GM12878 (cell line): ENCODE measurements around the gene GCSAM. TPM values are rescaled to one million over a fixed set of nuclear protein-coding genes. Genes with fewer than 3 reads are reported as not detected.
A peak's percentile ranks its signal among the peaks of the same experiment; 100 is the strongest.

Experiments
- ATF2 ChIP-seq: IDR thresholded peaks from 2 replicates; pipeline ENCODE4 v1.6.1; 2012; ENCODE audit warnings: low read length, inconsistent platforms
- CEBPB ChIP-seq, 2 experiments: fragments of 150-350 bp in 1 of 2; IDR thresholded peaks; 2 replicates each; pipeline ENCODE4 v1.6.1; 2012 to 2014; ENCODE audit warnings: low read depth in 2 of 2, low read length in 2 of 2, borderline replicate concordance in 1 of 2, inconsistent platforms in 1 of 2
- CREB1 ChIP-seq: IDR thresholded peaks from 2 replicates; pipeline ENCODE4 v1.6.1; 2012; ENCODE audit warnings: low read depth, mild to moderate bottlenecking, inconsistent platforms
- EGR1 ChIP-seq, 2 experiments: IDR thresholded peaks; 1 replicate in 1 of 2; 2 replicates in 1 of 2; pipeline ENCODE4 v1.6.1; 2011 to 2012; ENCODE audit warnings: low read depth in 2 of 2, low read length in 2 of 2, borderline replicate concordance in 1 of 2, mild to moderate bottlenecking in 1 of 2, moderate library complexity in 1 of 2
- FOXK2 ChIP-seq: fragments of 450-650 bp; IDR thresholded peaks from 2 replicates; pipeline ENCODE4 v1.6.1; 2017; ENCODE audit warnings: mild to moderate bottlenecking, moderate library complexity
- HCFC1 ChIP-seq: fragments of 150-350 bp; IDR thresholded peaks from 2 replicates; pipeline ENCODE4 v1.6.1; 2014; ENCODE audit warnings: low read length
- IKZF1 ChIP-seq: fragments of 450-650 bp; conservative IDR thresholded peaks from 2 replicates; pipeline ENCODE4 v1.6.1; 2017; ENCODE audit warnings: antibody characterized with exemption, mild to moderate bottlenecking
- IKZF2 ChIP-seq, 2 experiments: fragments of 450-650 bp; IDR thresholded peaks; 2 replicates each; pipeline ENCODE4 v1.6.1; 2017; ENCODE audit warnings: mild to moderate bottlenecking in 2 of 2, moderate library complexity in 2 of 2
- KAT2A ChIP-seq: conservative IDR thresholded peaks from 2 replicates; pipeline ENCODE4 v1.6.1; 2011; ENCODE audit warnings: low read depth, low read length; ENCODE audit not compliant: control insufficient read depth
- KDM1A ChIP-seq: fragments of 200-600 bp; sonication (generic); IDR thresholded peaks from 2 replicates; pipeline ENCODE4 v1.6.1; 2016; ENCODE audit warnings: borderline replicate concordance
- MEF2B ChIP-seq: fragments of 450-650 bp; IDR thresholded peaks from 2 replicates; pipeline ENCODE4 v1.6.1; 2018; ENCODE audit warnings: mild to moderate bottlenecking, moderate library complexity; ENCODE audit not compliant: partially characterized antibody, poor library complexity, severe bottlenecking
- MTA3 ChIP-seq: IDR thresholded peaks from 2 replicates; pipeline ENCODE4 v1.6.1; 2012; ENCODE audit warnings: low read length, inconsistent platforms, borderline replicate concordance
- MYB ChIP-seq: fragments of 150-350 bp; IDR thresholded peaks from 2 replicates; pipeline ENCODE4 v1.6.1; 2014; ENCODE audit warnings: mild to moderate bottlenecking, low read depth, low read length, borderline replicate concordance
- MYC ChIP-seq: IDR thresholded peaks from 2 replicates; pipeline ENCODE4 v1.6.1; 2011; ENCODE audit warnings: mild to moderate bottlenecking, low read length, moderate library complexity, inconsistent platforms; ENCODE audit not compliant: insufficient read depth, insufficient replicate concordance, insufficient read length, severe bottlenecking
- NBN ChIP-seq: fragments of 450-650 bp; IDR thresholded peaks from 2 replicates; pipeline ENCODE4 v1.6.1; 2016
- NFIC ChIP-seq: IDR thresholded peaks from 2 replicates; pipeline ENCODE4 v1.6.1; 2012; ENCODE audit warnings: low read depth, mild to moderate bottlenecking, inconsistent platforms, low read length, moderate library complexity
- NFYA ChIP-seq: IDR thresholded peaks from 2 replicates; pipeline ENCODE4 v1.6.1; 2011; ENCODE audit warnings: low read depth, mild to moderate bottlenecking, low read length, improper control_type of control experiment, borderline replicate concordance
- NFYB ChIP-seq: IDR thresholded peaks from 2 replicates; pipeline ENCODE4 v1.6.1; 2011; ENCODE audit warnings: low read depth, mild to moderate bottlenecking, low read length, improper control_type of control experiment, moderate library complexity; ENCODE audit not compliant: insufficient read depth
- NKRF ChIP-seq: fragments of 450-650 bp; conservative IDR thresholded peaks from 2 replicates; pipeline ENCODE4 v1.6.1; 2017; ENCODE audit warnings: mild to moderate bottlenecking, moderate library complexity
- NRF1 ChIP-seq: conservative IDR thresholded peaks from 2 replicates; pipeline ENCODE4 v1.6.1; 2011; ENCODE audit warnings: mild to moderate bottlenecking, low read depth, low read length, improper control_type of control experiment
- PBX3 ChIP-seq: IDR thresholded peaks from 2 replicates; pipeline ENCODE4 v1.6.1; 2011; ENCODE audit warnings: mild to moderate bottlenecking, low read depth, low read length, moderate library complexity; ENCODE audit not compliant: insufficient replicate concordance
- POU2F2 ChIP-seq: IDR thresholded peaks from 3 replicates; pipeline ENCODE4 v1.6.1; 2011; ENCODE audit warnings: low read depth, mild to moderate bottlenecking, low read length, borderline replicate concordance
- TCF12 ChIP-seq: IDR thresholded peaks from 2 replicates; pipeline ENCODE4 v1.6.1; 2011; ENCODE audit warnings: low read depth, mild to moderate bottlenecking, low read length
- ZNF217 ChIP-seq: fragments of 450-650 bp; IDR thresholded peaks from 2 replicates; pipeline ENCODE4 v1.6.1; 2017; ENCODE audit warnings: antibody characterized with exemption, mild to moderate bottlenecking
- ZNF384 ChIP-seq: IDR thresholded peaks from 2 replicates; pipeline ENCODE4 v1.6.1; 2012; ENCODE audit warnings: low read depth, mild to moderate bottlenecking, low read length, improper control_type of control experiment, borderline replicate concordance
- polyA plus RNA-seq, 11 experiments: library from polyadenylated mRNA; depleted of rRNA in 4 of 11; unstranded in 6 of 11; stranded (reverse) in 5 of 11; fragments of >200 nt; fragmentation: Nextera tagmentation in 4 of 11; fragmentation: Illumina TruSeq in 1 of 11; extraction: Ambion mirVana in 4 of 11; extraction: Trizol in 1 of 11; gene quantifications; 1 replicate in 1 of 11; 2 replicates in 10 of 11; pipeline versions ENCODE4 v1.2.1 to v1.2.3, GENCODE V29; 2011 to 2016; ENCODE audit warnings: inconsistent platforms in 2 of 11, missing spikeins in 2 of 11, low read depth in 1 of 11
- total RNA-seq, 4 experiments: library from RNA; depleted of rRNA in 3 of 4; stranded (reverse); fragments of >200 nt in 3 of 4; fragmentation: Illumina TruSeq in 1 of 4; extraction: Trizol in 1 of 4; gene quantifications; 2 replicates each; pipeline versions ENCODE4 v1.2.1 to v1.2.3, GENCODE V29; 2013 to 2021

GCSAM gene
- total and polyA plus RNA-seq, 10 of the 15 experiments (the other 5 are each of a cell fraction or from before 2014, with no cell fraction given): 81.5 to 407 (median 107) TPM

DNA sequence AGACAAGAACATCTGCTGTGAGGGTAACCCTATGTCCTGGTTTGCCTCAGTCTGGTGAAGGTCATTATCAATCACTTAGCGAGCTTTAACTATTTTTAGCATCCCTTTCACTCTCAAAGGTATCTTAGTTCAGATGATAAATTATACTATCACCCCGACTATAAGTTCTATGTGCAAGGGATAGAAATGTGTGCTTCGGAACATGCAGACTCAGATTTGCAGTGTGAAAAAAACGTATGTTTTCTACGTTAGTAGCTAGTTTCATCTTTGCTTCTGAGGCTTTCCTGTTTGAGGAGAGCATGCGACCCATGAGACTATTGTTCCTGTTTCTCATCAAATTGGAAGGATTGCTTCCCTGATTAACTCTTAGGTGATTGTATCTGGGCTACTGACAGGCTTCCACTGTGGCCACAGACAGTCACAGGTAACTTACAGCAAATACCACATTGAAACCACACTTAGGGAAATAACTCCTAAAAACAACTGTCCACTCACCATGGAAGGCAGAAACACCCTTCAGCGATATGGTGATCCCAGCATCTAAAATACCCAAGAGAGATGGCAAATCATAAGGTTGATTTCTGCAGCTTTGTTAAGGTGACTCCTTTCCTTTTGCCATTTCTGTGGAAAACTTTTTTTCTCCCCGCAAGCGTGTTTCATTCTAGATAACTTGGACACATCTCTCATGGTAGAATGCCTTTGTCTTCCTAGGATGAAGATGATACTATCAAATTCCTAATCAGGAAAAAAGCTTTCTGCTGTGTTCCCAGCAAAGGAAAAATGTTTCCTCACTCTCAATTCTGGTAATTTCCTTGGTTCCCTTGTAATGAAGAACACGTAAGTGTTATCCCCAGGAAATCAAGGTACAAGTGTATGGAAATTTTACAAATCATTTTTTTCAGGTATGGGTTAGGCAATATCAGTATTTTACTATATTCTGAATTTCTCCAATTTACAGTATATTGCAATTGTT lies 5.2 kb downstream of the GCSAM start (continued):
- TF ChIP-seq ZNF217 (no peak), ATF2 (no peak), TCF12 (no peak), POU2F2 (peak; percentile 47; the same call in 1 of the 3 replicates), MYC (no peak), FOXK2 (no peak), HCFC1 (no peak), KAT2A (no peak), NFYB (no peak), MTA3 (no peak), NFIC (no peak), CEBPB (IDR thresholded peaks at IDR 0.05; ENCODE audit: borderline replicate concordance in 1 of 2, low read depth in 2 of 2, low read length in 2 of 2) (no peak), NKRF (no peak), NRF1 (no peak), MEF2B (peak; percentile 84), EGR1 (IDR thresholded peaks at IDR 0.05; ENCODE audit: borderline replicate concordance in 1 of 2, low read depth in 2 of 2, low read length in 2 of 2) (no peak), CREB1 (no peak), PBX3 (no peak), IKZF2 (IDR thresholded peaks at IDR 0.05) (peak; percentile 82 to 87), NFYA (no peak), KDM1A (no peak), ZNF384 (0 out of 2 replicates have a peak, but pooled peaks have one; percentile 51), IKZF1 (peak; percentile 79), NBN (peak; percentile 44; the same call in 1 of the 2 replicates), MYB (no peak)
